ENCODE results near the gene PFN4.
"Not testable (repeated sequence)": the region's sequence is repeated elsewhere in the genome, so short reads cannot be mapped to it uniquely, and the experiment has no call there.

Gene PFN4

GRCh38 chr2:24102677-24103076, 20.5 kb downstream of the PFN4 start:
- Histone ChIP-seq H3K9me3 (ENCODE audit: insufficient read depth, low read length, severe bottlenecking) (peaks cover 3% of the 10 kb centered on the region), H4K20me1 (ENCODE audit: insufficient read depth, low read length) (no peaks in the 10 kb centered on the region), H3K9ac (ENCODE audit: low read depth, low read length) (no peak overlapping the region), H3K4me1 (ENCODE audit: insufficient read depth, low read length) (no peaks in the 10 kb centered on the region), H3K36me3 (ENCODE audit: insufficient read depth, low read length) (no peaks in the 10 kb centered on the region), H3K27ac (ENCODE audit: low read length) (no peak overlapping the region), H3K4me3 (ENCODE audit: low read depth in 1 of 2, low read length in 2 of 2) (no peak overlapping the region), H3K27me3 (ENCODE audit: insufficient read depth, low read length, poor library complexity) (no peaks in the 10 kb centered on the region), H3K4me2 (ENCODE audit: insufficient read depth, low read length) (no peak overlapping the region), H2AFZ (ENCODE audit: low read depth, low read length) (no peak overlapping the region), H3K79me2 (ENCODE audit: insufficient read depth, low read length) (no peaks in the 10 kb centered on the region)
- ATAC-seq (ENCODE audit: insufficient read depth, low read depth), result no peak
- no peak for TF ChIP-seq CTCF (IDR thresholded peaks at IDR 0.05; ENCODE audit: borderline replicate concordance, extremely low read depth, low read length, poor library complexity, severe bottlenecking)
- no peak for TF ChIP-seq EZH2 (IDR thresholded peaks at IDR 0.05; ENCODE audit: borderline replicate concordance, low read depth, low read length, severe bottlenecking)
- no peak for DNase-seq

- H3K36me3 ChIP-seq (ENCODE audit: insufficient read depth, low read length), result no peaks in the 10 kb centered on the region
- TF ChIP-seq CTCF (IDR thresholded peaks at IDR 0.05; ENCODE audit: borderline replicate concordance, extremely low read depth, low read length, poor library complexity, severe bottlenecking) (no peak), EZH2 (IDR thresholded peaks at IDR 0.05; ENCODE audit: borderline replicate concordance, low read depth, low read length, severe bottlenecking) (no peak)
- H3K27me3 ChIP-seq (ENCODE audit: insufficient read depth, low read length, poor library complexity), result no peaks in the 10 kb centered on the region
- no peaks in the 10 kb centered on the region for H4K20me1 ChIP-seq (ENCODE audit: insufficient read depth, low read length)
- H2AFZ ChIP-seq (ENCODE audit: low read depth, low read length), result no peak overlapping the region
- no peak overlapping the region for H3K9ac ChIP-seq (ENCODE audit: low read depth, low read length)
- H3K27ac ChIP-seq (ENCODE audit: low read length), result no peak overlapping the region
- H3K4me2 ChIP-seq (ENCODE audit: insufficient read depth, low read length), result no peak overlapping the region
- ATAC-seq (ENCODE audit: insufficient read depth, low read depth), result no peak
- H3K9me3 ChIP-seq (ENCODE audit: insufficient read depth, low read length, severe bottlenecking), result no peaks in the 10 kb centered on the region
- no peaks in the 10 kb centered on the region for H3K4me1 ChIP-seq (ENCODE audit: insufficient read depth, low read length)
- DNase-seq, result no peak
- H3K4me3 ChIP-seq (ENCODE audit: low read depth in 1 of 2, low read length in 2 of 2), result no peak overlapping the region
- no peaks in the 10 kb centered on the region for H3K79me2 ChIP-seq (ENCODE audit: insufficient read depth, low read length)
These were observed 21.1 kb downstream of the PFN4 start for GRCh38 chr2:24101992-24102391.

- H3K9ac ChIP-seq (ENCODE audit: low read depth, low read length); H4K20me1 ChIP-seq (ENCODE audit: insufficient read depth, low read length); DNase-seq; H3K4me2 ChIP-seq (ENCODE audit: insufficient read depth, low read length); H3K36me3 ChIP-seq (ENCODE audit: insufficient read depth, low read length); H3K27me3 ChIP-seq (ENCODE audit: insufficient read depth, low read length, poor library complexity); H3K9me3 ChIP-seq (ENCODE audit: insufficient read depth, low read length, severe bottlenecking); H2AFZ ChIP-seq (ENCODE audit: low read depth, low read length); ATAC-seq (ENCODE audit: insufficient read depth, low read depth); H3K4me3 ChIP-seq (ENCODE audit: low read depth in 1 of 2, low read length in 2 of 2); H3K27ac ChIP-seq (ENCODE audit: low read length); H3K79me2 ChIP-seq (ENCODE audit: insufficient read depth, low read length); H3K4me1 ChIP-seq (ENCODE audit: insufficient read depth, low read length): not testable (repeated sequence)
These were observed 22.4 kb downstream of the PFN4 start for GRCh38 chr2:24100732-24101131.

- H3K79me2 ChIP-seq (ENCODE audit: insufficient read depth, low read length); H3K4me1 ChIP-seq (ENCODE audit: insufficient read depth, low read length); ATAC-seq (ENCODE audit: insufficient read depth, low read depth); H3K9me3 ChIP-seq (ENCODE audit: insufficient read depth, low read length, severe bottlenecking); H2AFZ ChIP-seq (ENCODE audit: low read depth, low read length); H3K9ac ChIP-seq (ENCODE audit: low read depth, low read length); H3K36me3 ChIP-seq (ENCODE audit: insufficient read depth, low read length); H4K20me1 ChIP-seq (ENCODE audit: insufficient read depth, low read length); H3K27ac ChIP-seq (ENCODE audit: low read length); H3K27me3 ChIP-seq (ENCODE audit: insufficient read depth, low read length, poor library complexity); DNase-seq; H3K4me2 ChIP-seq (ENCODE audit: insufficient read depth, low read length); H3K4me3 ChIP-seq (ENCODE audit: low read depth in 1 of 2, low read length in 2 of 2): not testable (repeated sequence)
These were observed 27.9 kb downstream of the PFN4 start for GRCh38 chr2:24095171-24095677.

GRCh38 chr2:24093270-24093669, 29.9 kb downstream of the PFN4 start:
- H3K9me3 ChIP-seq (ENCODE audit: insufficient read depth, low read length, severe bottlenecking); H3K4me3 ChIP-seq (ENCODE audit: low read depth in 1 of 2, low read length in 2 of 2); DNase-seq; H3K27ac ChIP-seq (ENCODE audit: low read length); H3K79me2 ChIP-seq (ENCODE audit: insufficient read depth, low read length); H2AFZ ChIP-seq (ENCODE audit: low read depth, low read length); ATAC-seq (ENCODE audit: insufficient read depth, low read depth); H4K20me1 ChIP-seq (ENCODE audit: insufficient read depth, low read length); H3K4me2 ChIP-seq (ENCODE audit: insufficient read depth, low read length); H3K9ac ChIP-seq (ENCODE audit: low read depth, low read length); H3K27me3 ChIP-seq (ENCODE audit: insufficient read depth, low read length, poor library complexity); H3K4me1 ChIP-seq (ENCODE audit: insufficient read depth, low read length); H3K36me3 ChIP-seq (ENCODE audit: insufficient read depth, low read length): not testable (repeated sequence)
